GM12878 (cell line): ENCODE results near the gene PSMC4. TPM values are rescaled to one million over a fixed set of nuclear protein-coding genes. Genes with fewer than 3 reads are reported as not detected.

Source experiments
- ATAC-seq: fragments of 200-7000 bp; cut with Tn5 transposase; 3 replicates; pipeline ENCODE4 v1.9.1; 2020; ENCODE audit warnings: mild to moderate bottlenecking, moderate library complexity
- BruUV-seq: library from RNA; stranded (reverse); fragments of 400-500 nt; replicated peaks from 2 replicates; lab custom pipeline; 2021; lab: Mats Ljungman, UMichigan
- CTCF ChIA-PET: fragments of 300-600 bp; sonication (Branson Sonifier 250); formaldehyde crosslinking; extraction: SDS; loops from one replicate; lab custom pipeline; 2021; ENCODE audit warnings: inconsistent platforms; lab: Yijun Ruan, JAX
- POLR2A ChIA-PET: fragments of 350-600 bp; formaldehyde crosslinking; extraction: SDS; loops from one replicate; lab custom pipeline; 2021; ENCODE audit warnings: inconsistent platforms; lab: Charles Lee
- RAD21 ChIA-PET: fragments of 300-600 bp; sonication (Branson Sonifier 250); formaldehyde crosslinking; loops from one replicate; lab custom pipeline; 2023; ENCODE audit warnings: antibody characterized with exemption; ENCODE audit not compliant: unreplicated experiment; lab: Charles Lee
- SMC1A ChIA-PET: fragments of 300-600 bp; sonication (Branson Sonifier 250); formaldehyde crosslinking; loops from one replicate; lab custom pipeline; 2023; ENCODE audit not compliant: unreplicated experiment, uncharacterized antibody; lab: Charles Lee
- DNase-seq: peaks from one replicate; pipeline ENCODE4 v3.0.0-alpha.2; 2011; ENCODE audit warnings: low read depth, low spot score
- FAIRE-seq: peaks from 3 replicates; lab custom pipeline; 2011; peaks lifted over from hg19 to GRCh38; lab: Jason Lieb, UNC
- H2AFZ ChIP-seq: 2 replicates; pipeline ENCODE4 v1.6.0; 2011; ENCODE audit warnings: low read depth, low read length, control low read depth; ENCODE audit not compliant: control insufficient read depth
- H3K27ac ChIP-seq: 2 replicates; pipeline ENCODE4 v1.5.1; 2011; ENCODE audit warnings: control low read depth; ENCODE audit not compliant: control insufficient read depth, insufficient read depth
- H3K27me3 ChIP-seq, 2 experiments: replicated peaks in 1 of 2; 2 replicates each; pipeline versions ENCODE4 v1.6.0 to v1.6.1; 2011; ENCODE audit warnings: low read length in 1 of 2; ENCODE audit not compliant: control insufficient read depth in 2 of 2, insufficient read depth in 2 of 2
- H3K36me3 ChIP-seq, 2 experiments: 2 replicates each; pipeline ENCODE4 v1.5.1; 2011; ENCODE audit warnings: low read length in 1 of 2; ENCODE audit not compliant: control insufficient read depth in 2 of 2, insufficient read depth in 2 of 2
- H3K4me1 ChIP-seq: 2 replicates; pipeline ENCODE4 v1.6.1; 2011; ENCODE audit warnings: mild to moderate bottlenecking, low read length, moderate library complexity, mixed read lengths; ENCODE audit not compliant: control insufficient read depth, insufficient read depth
- H3K4me2 ChIP-seq: 2 replicates; pipeline ENCODE4 v1.6.0; 2011; ENCODE audit warnings: control low read depth; ENCODE audit not compliant: control insufficient read depth, insufficient read depth
- H3K4me3 ChIP-seq: fragments of 200-600 bp; sonication (generic); 2 replicates; pipeline ENCODE4 v1.5.1; 2016
- H3K79me2 ChIP-seq: 2 replicates; pipeline ENCODE4 v1.6.0; 2011; ENCODE audit warnings: low read length; ENCODE audit not compliant: control insufficient read depth, insufficient read depth
- H3K9ac ChIP-seq: 2 replicates; pipeline ENCODE4 v1.8.0; 2011; ENCODE audit warnings: low read length, control low read depth, mixed read lengths; ENCODE audit not compliant: control insufficient read depth, insufficient read depth
- H3K9me3 ChIP-seq: replicated peaks from 3 replicates; pipeline ENCODE4 v1.5.1; 2011; ENCODE audit warnings: mild to moderate bottlenecking, low read length; ENCODE audit not compliant: control insufficient read depth, insufficient read depth
- H4K20me1 ChIP-seq: 2 replicates; pipeline ENCODE4 v1.6.0; 2011; ENCODE audit not compliant: control insufficient read depth, insufficient read depth
- EP300 ChIP-seq, 2 experiments: fragments of 150-350 bp in 1 of 2; IDR thresholded peaks; 2 replicates each; pipeline ENCODE4 v1.6.1; 2011 to 2012; ENCODE audit warnings: low read depth in 2 of 2, low read length in 2 of 2, borderline replicate concordance in 1 of 2, improper control_type of control experiment in 1 of 2, inconsistent platforms in 1 of 2; ENCODE audit not compliant: control insufficient read depth in 1 of 2
- IRF4 ChIP-seq: IDR thresholded peaks from 2 replicates; pipeline ENCODE4 v1.6.1; 2011; ENCODE audit warnings: low read depth, low read length
- LARP7 ChIP-seq: fragments of 450-650 bp; IDR thresholded peaks from 2 replicates; pipeline ENCODE4 v1.6.1; 2017; ENCODE audit warnings: mild to moderate bottlenecking
- MXI1 ChIP-seq: fragments of 150-350 bp; IDR thresholded peaks from 2 replicates; pipeline ENCODE4 v1.6.1; 2011; ENCODE audit warnings: low read depth, mild to moderate bottlenecking, inconsistent platforms, low read length, improper control_type of control experiment
- RB1 ChIP-seq: fragments of 450-650 bp; formaldehyde crosslinking; IDR thresholded peaks from 2 replicates; pipeline ENCODE4 v1.6.1; 2017; ENCODE audit warnings: mild to moderate bottlenecking, borderline replicate concordance
- RCOR1 ChIP-seq: conservative IDR thresholded peaks from 2 replicates; pipeline ENCODE4 v1.6.1; 2012; ENCODE audit warnings: low read depth, low read length, improper control_type of control experiment
- TCF12 ChIP-seq: IDR thresholded peaks from 2 replicates; pipeline ENCODE4 v1.6.1; 2011; ENCODE audit warnings: low read depth, mild to moderate bottlenecking, low read length
- ZSCAN29 ChIP-seq: fragments of 450-650 bp; IDR thresholded peaks from 2 replicates; pipeline ENCODE4 v1.6.1; 2017; ENCODE audit warnings: mild to moderate bottlenecking, moderate library complexity
- WGBS: methylation state at CpG from one replicate; pipeline ENCODE4 v1.1.6; 2016; ENCODE audit warnings: low lambda C conversion rate; ENCODE audit not compliant: insufficient replicate concordance, insufficient coverage; ENCODE audit errors: missing lambda C conversion rate; 5-methylcytosine and 5-hydroxymethylcytosine counted together
- in situ Hi-C: fragments of 300-500 bp; cut with MboI; formaldehyde crosslinking; loops from 9 replicates; pipeline ENCODE4 v1.14.3; 2018; ENCODE audit warnings: mixed read lengths
- intact Hi-C: fragments of 100-400 bp; cut with micrococcal nuclease; formaldehyde crosslinking; loops from one replicate; pipeline ENCODE4 v1.14.2; 2022; ENCODE audit not compliant: unreplicated experiment
- polyA plus RNA-seq, 11 experiments: library from polyadenylated mRNA; depleted of rRNA in 4 of 11; unstranded in 6 of 11; stranded (reverse) in 5 of 11; fragments of >200 nt; fragmentation: Nextera tagmentation in 4 of 11; fragmentation: Illumina TruSeq in 1 of 11; extraction: Ambion mirVana in 4 of 11; extraction: Trizol in 1 of 11; gene quantifications; 1 replicate in 1 of 11; 2 replicates in 10 of 11; pipeline versions ENCODE4 v1.2.1 to v1.2.3, GENCODE V29; 2011 to 2016; ENCODE audit warnings: inconsistent platforms in 2 of 11, missing spikeins in 2 of 11, low read depth in 1 of 11
- total RNA-seq, 4 experiments: library from RNA; depleted of rRNA in 3 of 4; stranded (reverse); fragments of >200 nt in 3 of 4; fragmentation: Illumina TruSeq in 1 of 4; extraction: Trizol in 1 of 4; gene quantifications; 2 replicates each; pipeline versions ENCODE4 v1.2.1 to v1.2.3, GENCODE V29; 2013 to 2021
- TF ChIP-seq, protein P1 (sequence below): fragments of 450-650 bp; IDR thresholded peaks from 2 replicates; pipeline ENCODE4 v1.6.1; 2017; ENCODE audit warnings: mild to moderate bottlenecking, moderate library complexity

PSMC4 gene
- total and polyA plus RNA-seq, 10 of the 15 experiments (the other 5 are each of a cell fraction or from before 2014, with no cell fraction given) = 55.2 to 328 (median 127) TPM

DNA sequence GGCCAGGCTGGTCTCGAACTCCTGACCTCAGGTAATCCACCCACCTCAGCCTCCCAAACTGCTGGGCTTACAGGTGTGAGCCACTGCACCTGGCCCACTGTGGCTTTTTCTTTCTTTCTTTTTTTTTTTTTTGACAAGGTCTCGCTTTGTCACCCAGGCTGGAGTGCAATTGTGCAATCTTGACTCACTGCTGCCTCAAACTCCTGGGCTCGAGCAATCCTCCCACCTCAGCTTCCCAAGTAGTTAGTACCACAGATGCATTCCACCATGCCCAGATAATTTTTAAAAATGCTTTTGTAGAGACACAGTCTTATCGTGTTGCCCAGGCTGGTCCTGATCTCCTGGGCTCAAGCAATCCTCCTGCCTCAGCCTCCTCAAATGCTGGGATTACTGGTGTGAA lies 24.4 kb upstream of the PSMC4 start:
- Histone ChIP-seq H3K4me1 (peaks cover 12% of the 10 kb centered on the region), H3K27ac (no peak overlapping the region), H4K20me1 (no peaks in the 10 kb centered on the region), H3K79me2 (no peaks in the 10 kb centered on the region)
- RAD21 ChIA-PET = interaction anchor here (7.0 kb wide), 1 partner anchor 24 kb away, joined by 50 read pairs; the partner anchor contains the start of gene PSMC4
- SMC1A ChIA-PET = interaction anchor here (0.9 to 9.6 kb wide), 2 partner anchors 23 to 49 kb away, joined by 3 to 115 read pairs; partner anchors contain the start of gene PSMC4
- intact Hi-C loops (no loop called here), in situ Hi-C loops (no loop called here)
- no peak for ATAC-seq
- no peak for TF ChIP-seq ZSCAN29
- no peak for TF ChIP-seq MXI1
- no peak for TF ChIP-seq RB1
- no peak for TF ChIP-seq EP300 (IDR thresholded peaks at IDR 0.05; ENCODE audit: borderline replicate concordance in 1 of 2, control insufficient read depth in 1 of 2, low read depth in 2 of 2, low read length in 2 of 2)
- TF ChIP-seq LARP7 = no peak
- TF ChIP-seq, all 136 proteins: peak for 0
- H3K4me2 ChIP-seq = no peak overlapping the region
- H3K9me3 ChIP-seq = no peaks in the 10 kb centered on the region
- H3K4me3 ChIP-seq = no peak overlapping the region
- BruUV-seq = no TSS peak
- H3K36me3 ChIP-seq = no peaks in the 10 kb centered on the region
- POLR2A ChIA-PET = interaction anchor here (7.1 kb wide), 1 partner anchor 9 kb away, joined by 64 read pairs; no protein-coding TSS in a partner anchor
- DNase-seq (no peak), FAIRE-seq (no peak)
- H3K27me3 ChIP-seq = no peaks in the 10 kb centered on the region
- CTCF ChIA-PET = interaction anchor here (0.6 to 4.8 kb wide), 2 partner anchors 20 to 24 kb away, joined by 3 to 23 read pairs; partner anchors contain the start of gene PSMC4
- H2AFZ ChIP-seq = no peak overlapping the region
- H3K9ac ChIP-seq = no peak overlapping the region
- 82% methylated on average over 4 of the region's 4 CpGs for WGBS

DNA sequence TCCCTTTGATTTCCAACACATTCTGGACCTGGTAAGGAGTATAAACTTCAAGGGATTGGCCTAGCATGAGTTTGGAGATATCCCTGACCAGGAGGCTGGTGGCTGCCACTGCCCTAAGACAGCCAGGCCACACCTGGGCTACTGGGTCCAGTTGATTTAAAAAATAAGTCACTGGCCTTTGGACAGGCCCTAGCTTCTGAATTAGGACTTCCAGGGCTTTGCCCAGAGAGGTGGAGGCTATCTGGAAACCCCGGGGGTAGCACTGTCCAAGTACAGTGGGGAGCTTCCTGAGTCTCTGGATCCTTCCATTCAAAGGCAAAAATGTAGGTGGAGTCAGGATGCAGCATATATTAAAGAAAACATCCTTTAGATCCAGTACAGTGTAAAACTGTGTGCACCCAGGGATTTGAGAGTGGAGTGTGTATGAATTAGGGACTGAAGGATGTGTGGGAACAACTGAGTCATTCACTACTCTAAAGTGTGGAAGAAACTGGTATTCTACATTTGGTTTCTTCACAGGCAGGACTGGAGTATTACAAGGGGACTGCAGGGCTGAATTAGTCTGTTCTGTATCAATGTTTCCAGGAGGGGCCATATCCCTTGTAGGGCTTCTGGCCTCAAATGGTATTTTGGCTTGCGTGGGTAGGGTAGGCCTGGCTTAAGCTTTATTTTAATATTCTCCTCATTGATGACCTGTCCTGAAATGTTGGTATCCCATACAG lies 21.8 kb upstream of the PSMC4 start:
- DNase-seq = no peak
- intact Hi-C loops (no loop called here), in situ Hi-C loops (no loop called here)
- no peak overlapping the region for H2AFZ ChIP-seq
- SMC1A ChIA-PET = no interaction called here
- H3K79me2 ChIP-seq = no peaks in the 10 kb centered on the region
- BruUV-seq = no TSS peak
- H4K20me1 ChIP-seq = no peaks in the 10 kb centered on the region
- FAIRE-seq = no peak
- ATAC-seq = no peak
- 90% methylated on average over 2 of the region's 2 CpGs for WGBS
- H3K9ac ChIP-seq = no peak overlapping the region
- POLR2A ChIA-PET = no interaction called here
- CTCF ChIA-PET = interaction anchor here (4.8 kb wide), 1 partner anchor 21 kb away, joined by 23 read pairs; the partner anchor contains the start of gene PSMC4
- H3K27ac ChIP-seq = no peak overlapping the region
- H3K27me3 ChIP-seq = no peaks in the 10 kb centered on the region
- H3K4me1 ChIP-seq = peaks cover 10% of the 10 kb centered on the region
- RAD21 ChIA-PET = interaction anchor here (7.0 kb wide), 1 partner anchor 21 kb away, joined by 50 read pairs; the partner anchor contains the start of gene PSMC4
- no peak overlapping the region for H3K4me2 ChIP-seq
- no peaks in the 10 kb centered on the region for H3K9me3 ChIP-seq
- no peak overlapping the region for H3K4me3 ChIP-seq
- no peaks in the 10 kb centered on the region for H3K36me3 ChIP-seq
- TF ChIP-seq, protein P1, sequence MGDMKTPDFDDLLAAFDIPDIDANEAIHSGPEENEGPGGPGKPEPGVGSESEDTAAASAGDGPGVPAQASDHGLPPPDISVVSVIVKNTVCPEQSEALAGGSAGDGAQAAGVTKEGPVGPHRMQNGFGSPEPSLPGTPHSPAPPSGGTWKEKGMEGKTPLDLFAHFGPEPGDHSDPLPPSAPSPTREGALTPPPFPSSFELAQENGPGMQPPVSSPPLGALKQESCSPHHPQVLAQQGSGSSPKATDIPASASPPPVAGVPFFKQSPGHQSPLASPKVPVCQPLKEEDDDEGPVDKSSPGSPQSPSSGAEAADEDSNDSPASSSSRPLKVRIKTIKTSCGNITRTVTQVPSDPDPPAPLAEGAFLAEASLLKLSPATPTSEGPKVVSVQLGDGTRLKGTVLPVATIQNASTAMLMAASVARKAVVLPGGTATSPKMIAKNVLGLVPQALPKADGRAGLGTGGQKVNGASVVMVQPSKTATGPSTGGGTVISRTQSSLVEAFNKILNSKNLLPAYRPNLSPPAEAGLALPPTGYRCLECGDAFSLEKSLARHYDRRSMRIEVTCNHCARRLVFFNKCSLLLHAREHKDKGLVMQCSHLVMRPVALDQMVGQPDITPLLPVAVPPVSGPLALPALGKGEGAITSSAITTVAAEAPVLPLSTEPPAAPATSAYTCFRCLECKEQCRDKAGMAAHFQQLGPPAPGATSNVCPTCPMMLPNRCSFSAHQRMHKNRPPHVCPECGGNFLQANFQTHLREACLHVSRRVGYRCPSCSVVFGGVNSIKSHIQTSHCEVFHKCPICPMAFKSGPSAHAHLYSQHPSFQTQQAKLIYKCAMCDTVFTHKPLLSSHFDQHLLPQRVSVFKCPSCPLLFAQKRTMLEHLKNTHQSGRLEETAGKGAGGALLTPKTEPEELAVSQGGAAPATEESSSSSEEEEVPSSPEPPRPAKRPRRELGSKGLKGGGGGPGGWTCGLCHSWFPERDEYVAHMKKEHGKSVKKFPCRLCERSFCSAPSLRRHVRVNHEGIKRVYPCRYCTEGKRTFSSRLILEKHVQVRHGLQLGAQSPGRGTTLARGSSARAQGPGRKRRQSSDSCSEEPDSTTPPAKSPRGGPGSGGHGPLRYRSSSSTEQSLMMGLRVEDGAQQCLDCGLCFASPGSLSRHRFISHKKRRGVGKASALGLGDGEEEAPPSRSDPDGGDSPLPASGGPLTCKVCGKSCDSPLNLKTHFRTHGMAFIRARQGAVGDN = no peak
- TF ChIP-seq TCF12 (no peak), IRF4 (no peak), RCOR1 (no peak)
